GM21390 (cell line): ENCODE measurements around the gene TIGAR.

ENCODE experiments used
- ATAC-seq: cut with Tn5 transposase; IDR thresholded peaks from one replicate; pipeline ENCODE4 v1.9.1; 2021; ENCODE audit not compliant: unreplicated experiment

TIGAR gene

GRCh38 chr12:4303750-4304149 is 17.3 kb upstream of the TIGAR start:
- ATAC-seq, result no peak

GRCh38 chr12:4307593-4308333 is 13.2 kb upstream of the TIGAR start:
- no peak for ATAC-seq

GRCh38 chr12:4308334-4308950 is 12.6 kb upstream of the TIGAR start:
- ATAC-seq, result no peak

- ATAC-seq, result no peak
Observed at GRCh38 chr12:4311776-4312175, 9.2 kb upstream of the TIGAR start.

- ATAC-seq, result no peak
Observed at GRCh38 chr12:4312251-4312650, 8.8 kb upstream of the TIGAR start.

GRCh38 chr12:4320497-4320852 is 538 bp upstream of the TIGAR start:
- ATAC-seq, result peak; percentile 35

GRCh38 chr12:4322726-4323125 is 1.7 kb downstream of the TIGAR start:
- no peak for ATAC-seq

GRCh38 chr12:4323396-4323795 is 2.4 kb downstream of the TIGAR start:
- ATAC-seq, result no peak

- ATAC-seq, result no peak
Observed at GRCh38 chr12:4324366-4324765, 3.4 kb downstream of the TIGAR start.

GRCh38 chr12:4325966-4326365 is 5.0 kb downstream of the TIGAR start:
- ATAC-seq, result no peak

- no peak for ATAC-seq
Observed at GRCh38 chr12:4327293-4327692, 6.3 kb downstream of the TIGAR start.

GRCh38 chr12:4330203-4330602 is 9.2 kb downstream of the TIGAR start:
- ATAC-seq, result no peak

GRCh38 chr12:4331221-4331620 is 10.2 kb downstream of the TIGAR start:
- no peak for ATAC-seq

GRCh38 chr12:4331842-4332241 is 10.8 kb downstream of the TIGAR start:
- no peak for ATAC-seq

GRCh38 chr12:4346931-4347330 is 25.9 kb downstream of the TIGAR start:
- no peak for ATAC-seq

GRCh38 chr12:4353785-4354208 is 32.8 kb downstream of the TIGAR start:
- no peak for ATAC-seq

- ATAC-seq, result no peak
Observed at GRCh38 chr12:4355156-4356040, 34.4 kb downstream of the TIGAR start.

- ATAC-seq, result no peak
Observed at GRCh38 chr12:4356041-4356327, 35.0 kb downstream of the TIGAR start.

- no peak for ATAC-seq
Observed at GRCh38 chr12:4366090-4366489, 45.1 kb downstream of the TIGAR start.

GRCh38 chr12:4369548-4369947 is 48.5 kb downstream of the TIGAR start:
- ATAC-seq, result no peak

- no peak for ATAC-seq
Observed at GRCh38 chr12:4370265-4370664, 49.3 kb downstream of the TIGAR start.

- ATAC-seq, result no peak
Observed at GRCh38 chr12:4372653-4373052, 51.6 kb downstream of the TIGAR start.
